ENCODE measurements around the gene SLC9A3.

SLC9A3 gene

DNA sequence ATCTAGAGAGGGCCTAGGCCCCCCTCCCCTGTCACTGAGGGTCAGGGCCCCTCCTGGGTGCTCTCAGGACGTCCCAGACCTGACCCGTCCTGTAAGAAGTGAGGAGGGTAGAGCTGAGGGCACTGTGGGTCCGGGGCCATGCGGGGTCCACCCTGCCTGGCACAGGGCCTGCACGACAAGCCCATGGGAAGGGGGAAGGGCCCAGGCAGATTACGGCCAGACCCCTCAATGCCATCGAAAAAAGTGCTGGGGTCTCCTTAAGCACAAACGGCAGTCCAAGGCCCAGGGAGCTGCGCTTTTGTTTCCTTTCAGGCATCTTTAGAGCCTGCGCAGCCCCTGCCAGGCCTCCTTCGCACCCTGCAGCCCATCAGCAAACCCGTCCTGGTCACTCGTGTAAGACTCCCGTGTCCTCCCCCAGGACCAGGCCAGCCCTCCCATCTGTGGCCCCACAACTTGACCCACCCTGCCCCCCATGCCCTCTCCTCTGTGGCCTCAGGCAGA lies 85.7 kb downstream of the SLC9A3 start:
- DNase-seq, result no peak

DNA sequence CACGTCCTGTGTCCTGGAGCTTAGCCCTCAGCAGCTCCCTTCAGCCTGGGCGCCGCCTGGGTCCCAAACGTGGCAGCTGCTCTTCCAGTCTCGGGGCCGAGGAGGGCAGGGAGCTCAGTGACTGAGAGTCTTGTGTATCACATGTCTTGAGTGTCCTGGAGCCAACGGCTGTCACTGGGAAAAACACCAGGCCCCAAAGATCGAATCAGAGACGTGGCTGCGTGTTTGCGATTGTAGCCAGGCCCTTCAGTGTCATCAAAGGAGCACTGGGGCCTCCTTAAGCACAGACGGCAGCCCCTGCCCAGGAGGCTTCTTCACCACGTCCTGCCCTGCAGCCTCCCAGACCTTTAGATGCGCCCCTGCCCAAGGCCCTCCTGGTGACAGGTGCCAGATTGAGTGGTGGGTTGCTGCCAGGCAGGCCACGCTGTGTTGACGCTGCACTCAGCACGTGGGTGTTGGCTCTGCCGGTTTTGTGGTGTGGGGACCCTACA lies 86.9 kb downstream of the SLC9A3 start:
- no peak for DNase-seq

DNA sequence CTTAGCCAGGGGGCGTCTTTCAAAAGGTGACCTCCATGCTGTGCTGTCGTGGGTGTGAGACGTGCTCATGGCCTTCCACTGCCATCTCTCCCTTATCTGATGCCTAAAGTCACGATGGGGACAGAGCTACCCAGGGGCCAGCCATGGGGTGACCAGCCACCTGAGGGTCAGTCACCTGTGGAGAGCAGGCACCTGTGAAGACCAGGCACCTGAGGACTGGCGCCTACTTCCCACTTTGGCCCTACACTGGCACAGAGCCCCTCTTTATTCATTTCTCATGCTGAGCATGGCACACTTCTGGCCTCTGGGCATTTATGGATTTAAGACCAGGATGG lies 87.6 kb downstream of the SLC9A3 start:
- DNase-seq, result no peak

DNA sequence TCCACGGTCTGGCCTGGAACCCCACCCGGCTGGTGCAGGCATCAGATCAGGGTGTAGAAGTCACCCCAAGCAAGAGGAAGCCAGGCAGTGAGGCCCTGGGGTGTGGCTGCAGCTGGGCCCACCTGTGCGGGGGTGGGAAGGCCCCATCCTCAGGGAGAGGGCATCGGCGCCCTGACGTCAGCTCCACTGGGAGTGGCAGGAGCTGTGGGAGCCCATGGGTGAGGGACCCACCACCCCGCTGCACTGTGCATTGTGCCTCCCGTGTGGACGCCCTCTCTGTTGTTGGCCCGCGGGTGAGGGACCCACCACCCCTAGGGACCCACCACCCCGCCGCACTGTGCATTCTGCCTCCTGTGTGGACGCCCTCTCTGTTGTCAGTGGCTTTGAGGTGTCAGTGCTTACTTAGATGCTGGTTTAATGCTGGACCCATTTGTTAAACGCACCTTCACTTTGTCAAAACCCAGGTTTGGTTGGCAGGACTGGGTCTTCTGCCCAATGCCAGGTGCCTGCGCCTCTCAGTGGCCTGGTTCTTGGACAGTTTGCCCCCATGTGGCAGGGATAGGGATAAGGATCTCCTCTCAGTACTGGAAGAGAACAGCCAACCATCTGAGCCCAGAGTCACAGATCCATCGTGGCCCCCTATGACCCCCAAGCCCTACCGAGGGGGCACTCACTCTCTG lies 88.1 kb downstream of the SLC9A3 start:
- DNase-seq, result peak; percentile 37

DNA sequence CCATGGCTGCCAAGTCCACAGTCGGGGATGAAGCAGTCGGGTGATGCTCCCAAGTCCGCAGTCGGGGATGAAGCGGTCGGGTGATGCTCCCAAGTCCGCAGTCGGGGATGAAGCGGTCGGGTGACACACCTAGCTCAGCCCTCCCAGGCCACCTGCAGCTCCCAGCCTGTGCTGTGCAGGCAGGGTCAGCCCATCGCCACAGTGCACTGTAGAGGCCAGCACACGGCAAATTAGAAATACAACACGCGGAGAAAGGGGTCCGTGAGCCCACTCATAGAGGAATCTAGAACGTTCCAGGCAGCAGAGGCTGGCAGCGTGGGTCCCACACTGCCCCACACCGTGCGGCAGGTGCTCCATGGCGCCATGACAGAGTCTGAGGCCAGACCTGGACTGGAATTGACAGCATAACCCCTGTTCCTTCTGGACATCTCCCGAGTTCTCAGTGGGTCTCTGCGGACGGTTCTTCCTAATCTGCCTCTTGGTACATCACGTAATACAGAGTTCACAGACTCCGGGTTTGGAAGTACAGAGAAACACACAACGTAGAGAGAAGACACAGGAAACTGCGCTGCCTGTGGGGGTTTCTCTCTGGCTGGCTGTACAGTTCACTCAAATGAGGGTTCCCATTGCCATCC lies 89.0 kb downstream of the SLC9A3 start:
- no peak for DNase-seq

DNA sequence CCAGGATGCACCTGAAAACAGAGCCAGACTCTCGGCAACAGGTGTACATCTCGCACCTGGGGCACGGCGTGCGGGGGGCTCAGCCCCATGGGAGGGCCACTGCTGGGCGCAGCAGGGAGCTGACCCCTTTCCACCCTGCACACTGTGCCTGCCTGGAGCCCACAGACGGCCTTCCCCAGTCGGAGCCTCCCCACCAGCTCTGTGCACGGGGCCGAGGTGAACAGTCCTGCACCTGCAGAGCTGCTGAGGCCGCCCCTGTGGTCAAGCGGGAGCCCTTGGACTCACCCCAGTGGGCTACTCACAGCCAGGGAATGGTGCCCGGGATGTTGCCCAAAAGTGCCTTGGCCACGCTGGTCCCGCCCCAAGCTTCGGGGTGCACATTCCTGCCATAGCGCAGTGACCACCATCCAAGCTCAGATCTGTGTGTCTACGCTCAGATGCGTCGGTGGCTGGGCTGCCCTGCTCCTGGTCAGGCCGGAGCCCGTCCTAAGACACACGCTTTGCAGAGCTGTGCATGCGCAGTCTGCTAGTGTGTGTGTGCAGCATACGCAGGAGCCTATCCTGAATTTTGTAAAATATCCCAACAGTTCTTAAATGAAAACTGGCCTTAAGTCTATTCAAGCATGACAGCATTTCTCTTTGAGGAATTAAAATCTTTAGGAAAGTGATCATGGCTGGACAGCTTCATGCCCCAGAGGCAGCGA lies 89.7 kb downstream of the SLC9A3 start:
- no peak for DNase-seq

DNA sequence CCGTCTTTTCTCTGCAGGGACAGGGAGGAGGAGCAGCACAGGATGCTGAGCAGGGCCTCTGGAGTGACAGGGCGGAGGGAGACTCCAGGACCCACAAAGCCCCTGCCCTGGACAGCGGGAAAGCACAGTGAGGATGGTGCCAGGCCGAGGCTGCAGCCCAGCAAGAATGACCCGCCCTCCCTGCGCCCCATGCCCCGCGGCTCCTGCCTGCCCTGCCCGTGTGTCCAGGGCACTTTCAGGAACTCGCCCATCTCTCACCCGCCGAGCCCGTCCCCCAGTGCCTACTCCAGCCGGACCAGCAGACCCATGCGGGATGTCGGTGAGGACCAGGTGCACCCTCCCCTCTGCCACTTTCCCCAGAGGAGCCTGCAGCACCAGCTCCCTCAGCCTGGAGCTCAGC lies 90.4 kb downstream of the SLC9A3 start:
- no peak for DNase-seq

DNA sequence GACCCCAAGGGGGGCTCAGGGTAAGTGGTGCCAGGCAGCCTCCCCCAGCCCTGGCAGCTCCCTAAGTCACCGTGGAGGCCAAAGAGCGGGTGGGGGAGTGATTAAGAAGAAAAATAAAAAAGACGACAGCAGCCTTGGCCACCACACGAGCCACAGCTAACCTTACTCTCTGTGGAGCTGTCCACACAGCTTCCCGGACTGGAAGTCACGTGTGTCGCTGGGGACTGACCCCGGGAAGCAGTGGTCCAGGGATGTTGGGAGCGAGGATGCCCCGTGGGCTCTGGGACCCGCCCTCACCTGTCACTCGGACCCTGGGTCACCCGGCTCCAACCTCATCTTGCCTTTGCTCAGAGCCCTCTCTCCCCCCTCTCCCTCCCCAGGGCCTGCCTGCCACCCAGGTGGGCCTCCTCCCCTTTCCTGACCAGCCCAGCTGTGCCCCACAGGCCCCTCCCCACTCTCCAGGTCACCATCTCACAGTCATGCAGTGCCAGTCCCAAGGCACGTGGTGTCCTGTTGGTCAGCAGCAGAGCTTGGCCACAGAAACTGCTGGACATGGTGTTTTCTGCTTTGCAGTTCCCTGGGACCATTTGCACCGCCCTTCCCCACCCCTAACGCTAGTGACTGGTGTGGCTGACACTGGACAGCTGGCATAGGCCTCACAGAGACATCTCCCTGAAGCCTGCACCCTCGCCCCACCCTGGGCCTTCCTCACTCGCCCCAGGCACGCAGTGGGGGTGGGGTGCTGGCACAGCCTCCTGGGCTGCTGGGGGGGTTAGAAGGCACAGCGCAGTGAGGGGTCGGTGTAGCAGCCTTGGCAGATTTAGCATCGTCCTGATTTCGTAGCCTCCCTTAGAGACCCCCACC lies 91.1 kb downstream of the SLC9A3 start:
- DNase-seq, result no peak

DNA sequence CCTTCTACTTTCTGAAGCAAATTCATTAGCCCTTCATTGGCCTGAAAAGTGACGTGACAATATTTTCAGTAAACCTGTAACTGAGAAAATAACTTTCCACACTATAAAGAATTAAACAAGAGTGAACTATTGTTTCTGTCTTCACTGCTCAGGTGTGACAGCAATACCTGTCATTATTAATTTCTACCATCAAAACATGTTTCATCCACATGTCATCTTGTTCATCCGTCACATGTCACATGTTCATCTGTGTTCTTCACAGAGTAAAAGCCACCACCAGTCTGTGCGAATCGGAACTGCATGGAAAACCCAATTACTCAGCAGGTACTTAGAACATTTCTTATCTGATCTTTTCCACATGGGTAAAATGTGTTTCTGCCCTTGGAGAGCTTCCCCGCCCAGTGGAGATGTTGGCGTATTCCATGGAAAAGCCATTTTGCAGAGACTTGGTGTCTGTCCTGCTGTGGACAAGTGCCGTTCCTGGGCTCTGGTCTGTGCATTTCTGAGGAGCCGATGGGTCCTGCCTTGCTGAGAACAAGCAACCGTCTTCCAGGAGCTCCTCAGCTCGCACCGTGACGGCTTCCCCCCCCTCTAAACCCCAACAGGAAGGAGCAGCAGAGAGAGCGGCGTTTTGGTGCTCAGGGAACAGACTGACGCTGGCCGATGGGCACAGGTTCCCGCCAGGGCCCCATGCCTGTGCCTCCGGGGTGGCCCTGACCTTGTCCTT lies 91.9 kb downstream of the SLC9A3 start:
- no peak for DNase-seq

DNA sequence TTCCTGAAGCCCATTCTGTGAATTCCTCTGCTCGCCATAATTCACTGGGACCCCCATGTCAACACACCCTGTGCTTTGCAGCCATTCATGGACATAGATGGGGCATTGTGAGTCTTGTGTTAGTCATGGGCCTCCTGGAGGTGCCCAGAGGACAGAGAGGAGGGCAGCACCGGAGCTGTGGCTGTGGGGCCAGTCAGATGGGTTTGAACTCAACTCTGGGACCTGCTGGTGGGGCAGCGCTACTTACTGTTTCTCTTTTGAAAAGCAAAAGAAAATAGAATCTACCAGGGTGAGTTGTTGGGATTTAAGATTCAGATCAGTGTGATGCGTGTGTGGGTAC lies 92.6 kb downstream of the SLC9A3 start:
- DNase-seq, result no peak

DNA sequence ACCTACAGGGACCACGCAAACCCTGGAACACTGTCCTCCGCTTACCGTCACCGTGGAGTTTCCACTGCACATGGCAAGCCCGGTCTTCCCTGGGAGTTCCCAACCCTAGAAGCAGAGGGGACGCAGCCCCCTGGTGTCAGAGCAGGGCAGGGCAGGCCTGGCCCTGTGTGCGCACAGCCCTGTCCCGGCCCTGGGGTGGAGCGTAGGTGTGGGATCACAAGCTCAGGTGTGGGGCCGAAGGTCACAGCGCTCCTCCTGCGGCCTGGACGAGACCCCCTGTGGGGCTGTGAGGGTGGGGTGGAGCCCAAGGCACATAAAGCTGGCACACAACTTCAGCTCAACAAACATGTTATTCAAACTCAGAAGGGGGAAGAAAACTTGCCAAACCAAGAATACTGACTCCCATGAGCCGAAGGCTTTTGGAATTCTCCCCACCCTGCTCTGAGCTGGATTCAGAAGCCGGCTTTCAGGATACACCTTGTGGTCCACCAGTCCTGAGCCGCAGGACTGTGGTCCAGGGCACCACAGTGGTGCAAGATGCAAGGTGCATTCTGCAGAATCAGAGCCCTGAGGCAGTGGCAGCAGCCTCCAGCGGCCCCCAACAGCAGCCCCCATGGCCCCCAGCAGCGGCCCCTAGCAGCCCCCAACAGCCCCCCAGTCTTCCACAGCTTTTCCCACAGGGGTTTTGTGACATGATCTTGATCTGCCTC lies 93.1 kb downstream of the SLC9A3 start:
- peak; percentile 65 for DNase-seq

DNA sequence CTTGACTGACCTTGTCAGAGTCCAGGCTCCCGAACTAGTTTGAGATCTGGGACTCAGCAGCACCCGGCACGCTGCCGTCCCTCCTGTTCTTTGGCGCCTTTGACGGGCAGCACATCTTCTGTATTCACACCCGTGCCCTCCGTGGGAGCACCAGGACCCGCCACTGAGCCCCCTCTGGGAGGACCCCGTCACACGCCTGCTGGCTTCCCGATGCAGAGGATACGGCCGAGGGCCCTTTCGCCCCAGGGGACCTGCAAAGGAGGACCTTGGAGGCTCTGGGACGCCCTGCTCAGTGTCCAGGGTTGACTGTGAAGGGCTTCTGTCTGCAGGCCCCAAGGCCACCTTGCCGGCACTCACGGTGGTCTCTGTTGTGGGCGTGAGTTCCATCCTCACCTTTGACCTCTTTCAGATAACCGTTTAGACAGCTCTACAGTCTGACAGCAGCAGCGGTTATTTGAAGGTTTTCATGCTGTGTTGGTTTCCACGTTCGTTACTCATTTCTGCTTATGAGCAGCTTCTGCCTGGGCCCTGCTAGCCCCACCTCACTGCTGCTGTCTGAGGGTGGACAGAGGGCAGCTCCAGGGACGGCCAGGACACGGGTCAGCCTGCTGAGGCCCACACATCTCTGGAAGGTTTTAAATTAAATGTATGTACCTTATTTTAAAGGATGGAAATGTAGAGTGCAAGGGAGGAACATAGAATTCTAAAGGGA lies 93.9 kb downstream of the SLC9A3 start:
- DNase-seq, result no peak

DNA sequence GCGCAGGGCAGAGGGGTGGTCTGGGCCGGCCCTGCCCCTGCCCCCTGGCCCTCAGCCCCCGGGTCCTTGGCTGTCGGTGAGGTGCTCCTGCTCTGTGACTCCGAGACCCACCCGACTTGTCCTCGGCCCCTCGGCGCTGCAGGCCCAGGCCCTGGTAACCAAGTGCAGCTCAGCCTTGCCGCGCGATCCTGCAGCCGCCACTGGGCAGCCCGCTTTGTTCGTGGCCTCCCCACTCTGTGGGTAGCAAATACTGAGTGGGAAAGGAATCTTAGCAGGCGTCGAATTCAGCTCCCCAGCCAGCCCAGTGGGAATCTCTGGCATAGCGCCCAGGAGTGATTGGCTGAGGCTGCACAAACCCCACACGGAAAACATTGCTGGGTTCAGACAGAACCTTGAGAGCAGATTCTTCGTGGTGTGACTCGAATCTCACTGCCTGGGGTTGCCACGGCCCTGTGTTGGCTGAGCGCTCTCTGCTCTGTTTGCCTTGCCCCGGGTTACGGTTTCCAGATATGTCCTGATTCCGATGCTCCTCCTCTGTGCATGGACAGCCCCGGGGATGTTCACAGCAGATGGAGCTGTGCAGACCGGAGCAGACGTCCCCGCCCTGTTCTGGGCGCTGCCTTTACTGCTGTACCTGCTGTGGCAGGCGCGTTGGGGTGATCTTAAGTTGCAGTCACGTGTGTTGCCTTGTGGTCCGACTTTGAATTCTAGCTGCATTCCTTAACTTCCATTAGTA lies 94.6 kb downstream of the SLC9A3 start:
- DNase-seq, result peak; percentile 74

DNA sequence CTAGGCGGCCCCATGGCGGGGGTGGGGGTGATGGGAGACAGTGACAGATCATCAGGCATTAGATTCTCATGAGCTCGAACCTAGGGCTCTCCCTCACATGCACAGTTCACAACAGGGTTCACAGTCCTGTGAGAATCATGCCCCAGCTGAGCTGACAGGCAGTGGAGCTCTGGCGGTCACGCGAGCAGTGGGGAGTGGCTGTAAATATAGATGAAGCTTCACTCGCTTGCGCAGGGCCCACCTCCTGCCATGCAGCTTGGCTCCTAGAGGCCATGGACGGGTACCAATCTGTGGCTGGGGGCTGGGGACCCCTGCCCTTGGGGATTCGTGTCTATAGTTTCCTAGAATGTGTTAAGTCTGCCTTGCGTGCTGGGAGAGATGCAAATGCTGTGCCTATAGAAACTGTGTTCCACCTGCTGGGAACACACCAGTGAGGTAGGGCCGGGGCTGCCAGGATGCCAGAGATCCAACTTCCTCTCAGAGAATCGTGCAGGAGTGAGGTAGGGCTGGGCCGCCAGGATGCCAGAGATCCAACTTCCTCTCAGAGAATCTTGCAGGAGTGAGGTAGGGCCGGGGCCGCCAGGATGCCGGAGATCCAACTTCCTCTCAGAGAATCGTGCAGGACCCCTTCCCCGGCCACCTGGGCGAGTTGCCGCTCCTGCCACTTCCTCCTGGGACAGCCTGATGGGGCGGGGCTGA lies 95.3 kb downstream of the SLC9A3 start:
- DNase-seq, result no peak

DNA sequence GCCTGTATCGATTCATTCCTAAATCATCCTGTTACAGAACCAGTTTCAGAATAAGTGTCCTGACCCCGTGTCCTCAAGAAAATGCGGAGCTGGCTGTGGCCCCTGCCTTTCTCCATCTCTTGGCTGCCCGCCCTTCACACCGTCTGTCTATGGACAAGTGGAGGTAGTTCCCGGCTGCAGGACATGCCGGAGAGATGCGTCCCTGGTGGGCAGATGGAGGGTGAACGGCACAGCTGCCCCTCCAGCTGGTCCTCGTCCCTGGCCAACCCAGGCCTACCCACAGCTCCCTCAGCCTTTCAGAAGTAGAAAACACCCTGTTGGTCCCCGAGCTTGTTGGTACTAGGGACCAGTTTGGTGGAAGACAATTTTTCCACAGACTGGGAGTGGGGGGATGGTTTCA lies 96.0 kb downstream of the SLC9A3 start:
- no peak for DNase-seq

DNA sequence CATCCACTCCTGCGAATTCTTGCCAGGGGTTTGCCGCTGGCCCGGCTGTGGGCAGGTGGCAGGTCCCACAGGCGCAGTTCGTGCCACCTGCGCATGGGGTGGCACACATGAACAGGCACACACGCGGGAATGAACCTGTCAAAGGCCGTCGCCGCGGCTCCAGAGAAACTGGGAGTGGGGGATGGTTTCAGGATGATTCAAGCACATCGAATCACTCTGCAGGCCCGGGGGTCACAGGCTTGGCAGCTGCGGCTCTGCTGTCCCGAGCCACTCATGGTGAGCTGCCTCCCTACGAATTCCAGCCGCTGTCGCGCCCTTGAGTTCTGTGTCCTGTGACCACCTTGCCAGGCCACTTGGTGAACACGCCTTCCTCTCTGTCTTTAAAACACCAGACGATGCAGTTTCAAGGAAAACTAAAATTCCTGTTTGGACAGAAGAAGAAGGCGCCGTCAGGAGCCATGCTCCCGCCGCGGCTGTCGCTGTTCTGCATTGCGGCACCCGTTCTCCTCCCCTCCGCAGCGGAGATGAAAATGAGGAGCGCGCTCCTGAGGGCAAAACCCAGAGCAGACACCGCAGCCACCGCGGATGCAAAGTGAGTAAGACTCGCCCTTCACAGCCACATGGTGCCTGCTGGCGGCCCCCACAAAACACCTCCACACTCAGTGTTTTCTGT lies 96.7 kb downstream of the SLC9A3 start:
- DNase-seq, result no peak

DNA sequence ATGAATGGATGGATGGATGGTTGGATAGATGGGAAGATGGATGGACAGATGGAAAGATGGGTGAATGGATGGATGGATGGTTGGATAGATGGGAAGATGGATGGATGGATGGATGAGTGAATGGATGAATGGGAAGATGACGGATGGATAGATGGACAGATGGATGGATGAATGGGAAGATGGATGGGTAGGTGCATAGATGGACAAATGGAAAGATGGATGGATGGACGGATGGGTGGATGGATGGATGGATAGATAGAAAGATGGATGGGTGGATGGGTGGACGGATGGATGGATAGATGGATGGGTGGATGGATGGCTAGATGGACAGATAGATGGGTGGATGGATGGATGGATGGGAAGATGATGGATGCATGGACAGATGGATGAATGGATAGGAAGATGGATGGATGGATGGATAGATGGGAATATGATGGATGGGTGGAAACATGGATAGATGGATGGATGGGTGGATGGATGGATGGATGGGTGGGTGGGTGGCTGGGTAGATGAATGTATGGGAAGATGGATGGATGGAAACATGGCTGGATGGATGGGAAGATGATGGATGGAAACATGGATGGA lies 97.8 kb downstream of the SLC9A3 start:
- no peak for DNase-seq

DNA sequence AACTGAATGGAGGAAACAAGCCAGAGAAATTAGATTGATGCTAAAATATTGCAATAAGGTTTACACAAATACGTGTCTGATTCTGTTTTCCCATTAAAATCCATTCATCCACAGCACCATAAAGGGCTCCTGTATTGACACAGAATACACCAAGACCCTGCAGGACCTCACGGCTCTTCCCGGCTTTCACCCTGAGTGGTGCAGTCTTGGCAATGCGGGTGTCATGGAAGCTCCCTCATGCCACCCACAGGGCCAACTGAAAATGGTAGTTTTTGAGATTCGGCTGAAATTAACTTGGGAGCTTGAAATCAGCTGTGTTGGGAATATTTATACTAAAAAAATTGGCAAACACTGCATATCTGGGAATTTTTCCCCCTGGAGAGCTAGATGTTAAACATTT lies 98.5 kb downstream of the SLC9A3 start:
- peak; percentile 20 for DNase-seq

Data from NCI-H69 (cell line).